Measurements from ENCODE around the gene EID1.

EID1 gene

GRCh38 chr15:48928877-48929538 is 51.1 kb downstream of the EID1 start:
- no peak overlapping the region for H3K4me3 ChIP-seq (ENCODE audit: low read depth, low read length)
- no peak for TF ChIP-seq CTCF (IDR thresholded peaks at IDR 0.05; ENCODE audit: low read depth, low read length, missing control alignments)
- in situ Hi-C loops (cut with HindIII; ENCODE audit: low sequenced_read_pairs) = no loop called here
- DNase-seq (ENCODE audit: low read depth) = no peak

DNA sequence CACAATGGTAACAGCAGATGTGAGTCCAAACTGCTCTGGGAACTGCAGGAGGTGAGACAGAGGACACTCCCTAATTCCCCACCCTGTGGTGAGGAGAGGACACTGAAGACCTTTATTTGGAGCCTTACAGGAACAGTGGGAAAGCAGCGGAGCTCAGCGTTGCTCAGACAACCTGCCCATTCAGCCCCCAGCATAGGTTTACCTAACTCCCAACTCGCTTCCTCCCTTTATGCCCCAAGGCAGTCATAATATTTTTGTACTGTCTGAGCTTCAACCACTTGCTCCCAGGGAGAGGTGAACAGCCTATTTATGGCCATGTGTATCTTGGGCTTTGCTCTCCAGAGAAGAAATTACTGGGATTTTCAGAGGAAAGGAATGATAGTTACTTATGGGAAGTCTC is 51.7 kb downstream of the EID1 start:
- in situ Hi-C loops (cut with HindIII; ENCODE audit: low sequenced_read_pairs) = no loop called here
- no peak for TF ChIP-seq CTCF (IDR thresholded peaks at IDR 0.05; ENCODE audit: low read depth, low read length, missing control alignments)
- no peak for DNase-seq (ENCODE audit: low read depth)
- H3K4me3 ChIP-seq (ENCODE audit: low read depth, low read length) = no peak overlapping the region

All from astrocyte of the cerebellum (primary cell).